Hepatocyte (in vitro differentiated cells): ENCODE results near the gene CFAP161. TPM values are rescaled to one million over a fixed set of nuclear protein-coding genes. Genes with fewer than 3 reads are reported as not detected.
A peak's percentile ranks its signal among the peaks of the same experiment; 100 is the strongest.

ENCODE experiments used
- DNase-seq: peaks from one replicate; pipeline ENCODE4 v3.0.0-alpha.2; 2016; ENCODE audit warnings: low spot score
- H2AFZ ChIP-seq: fragments of 200-600 bp; sonication (generic); 2 replicates; pipeline ENCODE4 v1.6.0; 2016; ENCODE audit warnings: antibody characterized with exemption, mild to moderate bottlenecking
- H3K27ac ChIP-seq: fragments of 200-600 bp; sonication (generic); 2 replicates; pipeline ENCODE4 v1.5.1; 2016; ENCODE audit warnings: mild to moderate bottlenecking
- H3K27me3 ChIP-seq: fragments of 200-600 bp; sonication (generic); 2 replicates; pipeline ENCODE4 v1.6.1; 2016
- H3K36me3 ChIP-seq: fragments of 200-600 bp; sonication (generic); replicated peaks from 2 replicates; pipeline ENCODE4 v1.5.1; 2016; ENCODE audit warnings: low read depth; ENCODE audit not compliant: insufficient read depth
- H3K4me1 ChIP-seq: fragments of 200-600 bp; sonication (generic); 2 replicates; pipeline ENCODE4 v1.5.1; 2016; ENCODE audit warnings: mild to moderate bottlenecking, moderate library complexity; ENCODE audit not compliant: insufficient read depth
- H3K4me2 ChIP-seq: fragments of 200-600 bp; sonication (generic); 2 replicates; pipeline ENCODE4 v1.6.0; 2016
- H3K4me3 ChIP-seq: fragments of 200-600 bp; sonication (generic); 2 replicates; pipeline ENCODE4 v1.5.1; 2016; ENCODE audit warnings: mild to moderate bottlenecking
- H3K79me2 ChIP-seq: fragments of 200-600 bp; sonication (generic); 2 replicates; pipeline ENCODE4 v1.6.0; 2017; ENCODE audit warnings: mild to moderate bottlenecking
- H3K9me2 ChIP-seq: fragments of 200-600 bp; sonication (generic); replicated peaks from 2 replicates; pipeline ENCODE4 v1.6.0; 2017; ENCODE audit warnings: mild to moderate bottlenecking; ENCODE audit not compliant: insufficient read depth
- H3K9me3 ChIP-seq: fragments of 200-600 bp; sonication (generic); 2 replicates; pipeline ENCODE4 v1.5.1; 2016; ENCODE audit warnings: low read depth, mild to moderate bottlenecking
- H4K20me1 ChIP-seq: fragments of 200-600 bp; sonication (generic); 2 replicates; pipeline ENCODE4 v1.6.0; 2016; ENCODE audit warnings: mild to moderate bottlenecking; ENCODE audit not compliant: insufficient read depth, poor library complexity, severe bottlenecking
- EZH2 ChIP-seq: fragments of 200-600 bp; sonication (generic); IDR thresholded peaks from 2 replicates; pipeline ENCODE4 v1.6.1; 2016; ENCODE audit warnings: antibody characterized with exemption, mild to moderate bottlenecking, borderline replicate concordance
- EZH2phosphoT487 ChIP-seq: fragments of 200-600 bp; sonication (generic); IDR thresholded peaks from one replicate; pipeline ENCODE4 v1.6.1; 2018; ENCODE audit warnings: antibody characterized with exemption, mild to moderate bottlenecking, low read depth, moderate library complexity; ENCODE audit not compliant: unreplicated experiment, severe bottlenecking
- WGBS: methylation state at CpG from one replicate; pipeline ENCODE4 v1.1.6; 2016; ENCODE audit warnings: low lambda C conversion rate; ENCODE audit errors: missing lambda C conversion rate; 5-methylcytosine and 5-hydroxymethylcytosine counted together
- polyA plus RNA-seq: library from polyadenylated mRNA; unstranded; fragments of >200 nt; fragmentation: Nextera tagmentation; extraction: Ambion mirVana; gene quantifications from 2 replicates; pipeline ENCODE4 v1.2.1, GENCODE V29; 2016
- total RNA-seq: library from RNA; depleted of rRNA; stranded (reverse); fragments of >200 nt; gene quantifications from 2 replicates; pipeline ENCODE4 v1.2.3, GENCODE V29; 2014
- TF ChIP-seq, protein P1 (sequence below): fragments of 200-600 bp; sonication (generic); IDR thresholded peaks from 2 replicates; pipeline ENCODE4 v1.5.1; 2016; ENCODE audit warnings: antibody characterized with exemption, mild to moderate bottlenecking; ENCODE audit not compliant: poor library complexity

The CFAP161 gene
- total and polyA plus RNA-seq, 2 experiments from 2014 or later, result 0.81 TPM; not detected in 1

GRCh38 chr15:81184188-81184587, 50.1 kb downstream of the CFAP161 start:
- Histone ChIP-seq H3K4me3 (no peak overlapping the region), H3K9me2 (no peaks in the 10 kb centered on the region), H3K4me2 (peak overlapping the region; percentile 73), H4K20me1 (no peaks in the 10 kb centered on the region), H3K27ac (peak overlapping the region; percentile 45), H3K4me1 (peaks cover 11% of the 10 kb centered on the region), H2AFZ (no peak overlapping the region), H3K9me3 (no peaks in the 10 kb centered on the region), H3K36me3 (no peaks in the 10 kb centered on the region), H3K79me2 (no peaks in the 10 kb centered on the region), H3K27me3 (peaks cover 14% of the 10 kb centered on the region)
- WGBS, result 83% methylated on average over 5 of the region's 5 CpGs
- TF ChIP-seq, protein P1, sequence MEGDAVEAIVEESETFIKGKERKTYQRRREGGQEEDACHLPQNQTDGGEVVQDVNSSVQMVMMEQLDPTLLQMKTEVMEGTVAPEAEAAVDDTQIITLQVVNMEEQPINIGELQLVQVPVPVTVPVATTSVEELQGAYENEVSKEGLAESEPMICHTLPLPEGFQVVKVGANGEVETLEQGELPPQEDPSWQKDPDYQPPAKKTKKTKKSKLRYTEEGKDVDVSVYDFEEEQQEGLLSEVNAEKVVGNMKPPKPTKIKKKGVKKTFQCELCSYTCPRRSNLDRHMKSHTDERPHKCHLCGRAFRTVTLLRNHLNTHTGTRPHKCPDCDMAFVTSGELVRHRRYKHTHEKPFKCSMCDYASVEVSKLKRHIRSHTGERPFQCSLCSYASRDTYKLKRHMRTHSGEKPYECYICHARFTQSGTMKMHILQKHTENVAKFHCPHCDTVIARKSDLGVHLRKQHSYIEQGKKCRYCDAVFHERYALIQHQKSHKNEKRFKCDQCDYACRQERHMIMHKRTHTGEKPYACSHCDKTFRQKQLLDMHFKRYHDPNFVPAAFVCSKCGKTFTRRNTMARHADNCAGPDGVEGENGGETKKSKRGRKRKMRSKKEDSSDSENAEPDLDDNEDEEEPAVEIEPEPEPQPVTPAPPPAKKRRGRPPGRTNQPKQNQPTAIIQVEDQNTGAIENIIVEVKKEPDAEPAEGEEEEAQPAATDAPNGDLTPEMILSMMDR, result no peak
- TF ChIP-seq EZH2 (no peak), EZH2phosphoT487 (no peak)
- no peak for DNase-seq

DNA sequence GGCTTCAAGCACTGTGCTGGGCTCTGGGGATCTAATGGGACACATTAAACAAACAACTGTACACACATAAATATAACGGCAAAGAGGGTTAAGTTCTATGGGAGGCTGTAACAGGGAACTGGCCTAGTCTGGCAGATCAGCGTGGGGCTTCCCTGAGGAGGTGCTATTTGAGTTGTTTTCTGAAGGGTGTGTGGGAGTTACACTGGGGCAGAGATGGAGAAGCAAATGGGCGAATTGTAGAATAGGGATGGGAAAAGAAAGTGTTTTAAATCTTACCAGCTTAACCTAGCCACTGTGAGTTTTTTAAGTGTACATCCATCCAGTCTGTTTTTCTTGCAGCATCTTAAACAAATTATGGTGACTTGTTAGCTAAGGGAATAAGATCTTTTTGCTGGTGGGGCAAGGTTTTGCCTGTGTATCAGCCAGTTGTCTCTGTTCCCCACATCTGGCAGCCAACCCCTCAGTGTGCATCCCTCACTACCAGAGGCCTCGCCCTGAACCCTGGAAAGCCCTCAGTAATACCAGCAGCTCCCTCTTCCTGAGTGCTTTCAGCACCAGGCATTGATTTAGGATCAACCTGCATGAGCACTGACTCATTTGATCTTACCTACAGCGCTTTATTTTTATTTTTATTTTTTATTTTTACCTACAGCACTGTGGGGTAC, 51.7 kb downstream of the CFAP161 start:
- DNase-seq, result no peak
- peaks cover 11% of the 10 kb centered on the region for H3K27me3 ChIP-seq
- H3K4me1 ChIP-seq, result peaks cover 20% of the 10 kb centered on the region
- H3K36me3 ChIP-seq, result no peaks in the 10 kb centered on the region
- H3K4me3 ChIP-seq, result no peak overlapping the region
- no peak for TF ChIP-seq EZH2phosphoT487
- TF ChIP-seq, protein P1, result no peak
- TF ChIP-seq EZH2, result no peak
- no peaks in the 10 kb centered on the region for H3K9me2 ChIP-seq
- 72% methylated on average over 5 of the region's 5 CpGs for WGBS
- H3K27ac ChIP-seq, result peak overlapping the region; percentile 63
- no peaks in the 10 kb centered on the region for H4K20me1 ChIP-seq
- no peak overlapping the region for H2AFZ ChIP-seq
- no peak overlapping the region for H3K4me2 ChIP-seq
- no peaks in the 10 kb centered on the region for H3K9me3 ChIP-seq
- no peaks in the 10 kb centered on the region for H3K79me2 ChIP-seq

- Histone ChIP-seq H3K4me3 (no peak overlapping the region), H3K4me2 (no peak overlapping the region), H3K4me1 (peaks cover 15% of the 10 kb centered on the region), H3K9me2 (no peaks in the 10 kb centered on the region), H3K9me3 (no peaks in the 10 kb centered on the region), H4K20me1 (no peaks in the 10 kb centered on the region), H3K36me3 (no peaks in the 10 kb centered on the region), H3K79me2 (no peaks in the 10 kb centered on the region), H2AFZ (no peak overlapping the region), H3K27ac (no peak overlapping the region), H3K27me3 (no peaks in the 10 kb centered on the region)
- TF ChIP-seq EZH2 (no peak), EZH2phosphoT487 (no peak)
- TF ChIP-seq, protein P1, result no peak
- WGBS, result 93% methylated on average over 8 of the region's 8 CpGs
- DNase-seq, result no peak
These were observed 54.3 kb downstream of the CFAP161 start for GRCh38 chr15:81188354-81188753.
